ENCODE measurements around the gene MRPS23. TPM values are rescaled to one million over a fixed set of nuclear protein-coding genes. Genes with fewer than 3 reads are reported as not detected.

Gene MRPS23
- total and polyA plus RNA-seq, 2 of the 8 experiments (the other 6 are each of a cell fraction or from before 2014, with no cell fraction given): 38.6 to 60.4 TPM

DNA sequence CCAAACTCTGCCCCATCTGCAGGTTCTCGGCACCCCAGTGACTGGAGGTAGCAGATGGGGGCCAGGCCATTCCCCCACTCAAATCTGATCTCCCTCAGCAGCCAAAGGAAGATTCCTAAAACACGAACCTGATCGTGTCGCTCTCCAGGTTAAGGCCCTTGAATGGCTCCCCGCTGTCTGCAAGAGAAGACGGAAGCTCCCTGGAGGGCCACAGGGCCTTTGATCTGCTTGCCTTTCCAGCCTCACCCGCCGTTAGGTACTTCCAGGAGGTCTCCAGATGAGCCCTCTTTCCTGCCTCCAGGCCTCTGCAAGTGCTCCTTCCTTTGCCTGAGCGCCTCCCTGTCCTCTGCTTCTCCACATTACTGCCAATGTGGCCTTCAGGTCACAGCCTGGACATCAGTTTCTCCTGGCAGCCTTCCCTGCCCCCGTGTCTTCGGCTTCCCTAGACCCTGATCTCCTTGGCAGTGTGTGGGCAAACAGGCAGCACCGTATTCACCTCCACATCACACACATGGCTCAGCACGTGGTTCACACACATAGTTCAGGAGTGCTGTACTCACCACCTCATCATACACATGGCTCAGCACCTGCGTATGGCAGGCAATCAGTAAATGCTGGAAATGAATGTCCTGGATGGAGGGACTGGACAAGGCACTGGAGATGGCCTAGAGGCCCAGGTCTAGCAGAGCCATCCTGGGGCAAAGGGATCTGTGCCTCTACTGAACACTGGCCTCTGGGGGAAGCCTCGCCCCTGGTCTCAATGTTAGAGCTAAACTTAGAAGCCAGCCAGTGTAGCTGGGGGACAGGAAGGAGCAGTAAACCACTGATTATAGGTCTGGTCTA is 26.4 kb upstream of the MRPS23 start:
- peaks cover 5% of the 10 kb centered on the region for H3K23me2 ChIP-seq (ENCODE audit: low read depth, low read length)
- 0 out of 2 replicates have a peak overlapping the region, but pooled peaks have one; percentile 18 for H4K8ac ChIP-seq (ENCODE audit: extremely low read depth, insufficient read depth, low read length)
- peak overlapping the region; percentile 97 for H2BK15ac ChIP-seq (ENCODE audit: low read length)
- H4K20me1 ChIP-seq (replicated peaks in 1 of 2; ENCODE audit: control insufficient read depth in 1 of 2, insufficient read depth in 2 of 2, low read length in 2 of 2): no peaks in the 10 kb centered on the region
- peak overlapping the region; percentile 53 to 54; a peak in 3 of 4 replicates for H3K4me2 ChIP-seq (ENCODE audit: insufficient read depth in 1 of 2, low read depth in 2 of 2, low read length in 2 of 2)
- peak overlapping the region; percentile 92 for H4K91ac ChIP-seq (replicated peaks; ENCODE audit: insufficient read length, low read length)
- H2AFZ ChIP-seq (ENCODE audit: low read length): no peak overlapping the region
- H3K79me2 ChIP-seq (ENCODE audit: control insufficient read depth in 1 of 2, insufficient read depth in 2 of 2, low read length in 2 of 2): no peaks in the 10 kb centered on the region
- 57% methylated on average over 15 of the region's 15 CpGs; no CpG with 5 or more reads in 1 of the 2 experiments for WGBS, 2 experiments (ENCODE audit: extremely low coverage in 1 of 2, insufficient coverage in 1 of 2, insufficient read length in 1 of 2, insufficient replicate concordance in 2 of 2, low coverage in 1 of 2, low lambda C conversion rate in 2 of 2, missing lambda C conversion rate in 1 of 2)
- peak overlapping the region; percentile 100 for H2BK12ac ChIP-seq (ENCODE audit: low read depth, low read length)
- H3K18ac ChIP-seq (ENCODE audit: extremely low read depth, low read length): peak overlapping the region; percentile 80; the same call in 1 of the 2 replicates
- H2BK5ac ChIP-seq (ENCODE audit: low read depth, low read length): peak overlapping the region; percentile 95; the same call in 1 of the 2 replicates
- H3K27me3 ChIP-seq (replicated peaks in 1 of 4; ENCODE audit: control insufficient read depth in 3 of 4, extremely low read depth in 1 of 4, insufficient read depth in 3 of 4, low read length in 3 of 4): peaks cover 0 to 14% (median 6%) of the 10 kb centered on the region in 4 experiments; a peak in 4 of 7 replicates
- H3K79me1 ChIP-seq (ENCODE audit: low read depth, low read length): no peaks in the 10 kb centered on the region
- H4K5ac ChIP-seq (ENCODE audit: insufficient read length, low read depth, low read length): peak overlapping the region; percentile 6
- no peak overlapping the region for H3K56ac ChIP-seq (replicated peaks; ENCODE audit: insufficient read length, low read depth, low read length)
- CTCF ChIA-PET (ENCODE audit: partially characterized antibody): interaction anchor here (0.7 to 20.7 kb wide), 13 partner anchors 14 to 142 kb away, joined by 3 to 221 read pairs (median 4); no protein-coding TSS in a partner anchor
- peak overlapping the region; percentile 74 for H2BK20ac ChIP-seq (ENCODE audit: low read length)
- no peak overlapping the region for H3K14ac ChIP-seq (ENCODE audit: insufficient read length)
- no peaks in the 10 kb centered on the region; a peak in 1 of 8 replicates for H3K36me3 ChIP-seq (ENCODE audit: control insufficient read depth in 2 of 4, insufficient read depth in 4 of 4, low read length in 3 of 4)
- POLR2A ChIA-PET (ENCODE audit: partially characterized antibody): interaction anchor here (0.6 to 32.5 kb wide), 11 partner anchors 8 to 217 kb away, joined by 3 to 672 read pairs (median 3); partner anchors contain the start of genes SRSF1 and VEZF1
- H2BK120ac ChIP-seq (replicated peaks; ENCODE audit: low read depth, low read length): peak overlapping the region; percentile 56
- no peak overlapping the region for H3K23ac ChIP-seq (ENCODE audit: insufficient read length)
- no peak overlapping the region for H3K9ac ChIP-seq (replicated peaks in 1 of 4; ENCODE audit: extremely low read depth in 1 of 4, low read depth in 3 of 4, low read length in 3 of 4)
- H3K4me3 ChIP-seq (ENCODE audit: extremely low read depth in 1 of 4, insufficient read depth in 2 of 4, low read depth in 3 of 4, low read length in 4 of 4): no peak overlapping the region
- H3K27ac ChIP-seq (ENCODE audit: low read depth, low read length): no peak overlapping the region
- H3K4ac ChIP-seq (replicated peaks; ENCODE audit: insufficient read length, low read depth, low read length): peak overlapping the region; percentile 90
- FAIRE-seq: no peak
- no peak for DNase-seq (ENCODE audit: low read depth in 1 of 2, low spot score in 2 of 2)
- no peaks in the 10 kb centered on the region for H3K9me3 ChIP-seq (ENCODE audit: insufficient read depth in 2 of 2, low read depth in 1 of 2, low read length in 1 of 2)
- peaks cover 25 to 56% (median 42%) of the 10 kb centered on the region in 4 experiments for H3K4me1 ChIP-seq (replicated peaks in 1 of 4; ENCODE audit: control insufficient read depth in 3 of 4, insufficient read depth in 4 of 4, low read length in 3 of 4)
- peak overlapping the region; percentile 99 for H2AK5ac ChIP-seq (ENCODE audit: low read depth, low read length)
- TF ChIP-seq SIN3A (conservative IDR thresholded peaks at IDR 0.05 in 1 of 2, IDR thresholded peaks at IDR 0.05 in 1 of 2; ENCODE audit: low read depth in 1 of 2, low read length in 2 of 2) (no peak), BCL11A (IDR thresholded peaks at IDR 0.05; ENCODE audit: low read depth in 2 of 2, low read length in 2 of 2) (no peak), TAF1 (IDR thresholded peaks at IDR 0.05; ENCODE audit: low read depth, low read length) (no peak), SP1 (IDR thresholded peaks at IDR 0.05; ENCODE audit: low read depth, low read length) (no peak), EZH2 (IDR thresholded peaks at IDR 0.05; ENCODE audit: low read depth, low read length, severe bottlenecking) (no peak), CHD2 (IDR thresholded peaks at IDR 0.05; ENCODE audit: low read length) (no peak), BRCA1 (IDR thresholded peaks at IDR 0.05; ENCODE audit: low read depth, low read length) (no peak), CBX5 (IDR thresholded peaks at IDR 0.05; ENCODE audit: low read depth, low read length) (no peak), SP4 (IDR thresholded peaks at IDR 0.05; ENCODE audit: low read length) (no peak), TCF12 (IDR thresholded peaks at IDR 0.05; ENCODE audit: low read depth, low read length) (no peak), TBP (IDR thresholded peaks at IDR 0.05; ENCODE audit: low read depth, low read length) (no peak)
- TF ChIP-seq, protein P1, sequence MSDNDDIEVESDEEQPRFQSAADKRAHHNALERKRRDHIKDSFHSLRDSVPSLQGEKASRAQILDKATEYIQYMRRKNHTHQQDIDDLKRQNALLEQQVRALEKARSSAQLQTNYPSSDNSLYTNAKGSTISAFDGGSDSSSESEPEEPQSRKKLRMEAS (IDR thresholded peaks at IDR 0.05): no peak
